Gastroesophageal sphincter (tissue), 3 donors: ENCODE measurements around the gene SHQ1.

Experiments
- EP300 ChIP-seq: sonication (generic); formaldehyde crosslinking; IDR thresholded peaks from one replicate; pipeline ENCODE4 v1.6.1; 2017; ENCODE audit warnings: antibody characterized with exemption, mild to moderate bottlenecking
- POLR2A ChIP-seq, 2 donors: fragments of 450-650 bp; IDR thresholded peaks; one replicate each; pipeline ENCODE4 v1.6.1; 2017; ENCODE audit warnings: antibody characterized with exemption in 2 of 2, mild to moderate bottlenecking in 2 of 2, moderate library complexity in 1 of 2
- TF ChIP-seq, protein P1 (sequence below), 4 experiments: fragments of 200-600 bp in 2 of 4; fragments of 450-650 bp in 2 of 4; sonication (generic) in 1 of 4; IDR thresholded peaks; one replicate each; pipeline ENCODE4 v1.5.1; 2017 to 2019; ENCODE audit warnings: antibody characterized with exemption in 4 of 4, mild to moderate bottlenecking in 2 of 4, moderate library complexity in 2 of 4

DNA sequence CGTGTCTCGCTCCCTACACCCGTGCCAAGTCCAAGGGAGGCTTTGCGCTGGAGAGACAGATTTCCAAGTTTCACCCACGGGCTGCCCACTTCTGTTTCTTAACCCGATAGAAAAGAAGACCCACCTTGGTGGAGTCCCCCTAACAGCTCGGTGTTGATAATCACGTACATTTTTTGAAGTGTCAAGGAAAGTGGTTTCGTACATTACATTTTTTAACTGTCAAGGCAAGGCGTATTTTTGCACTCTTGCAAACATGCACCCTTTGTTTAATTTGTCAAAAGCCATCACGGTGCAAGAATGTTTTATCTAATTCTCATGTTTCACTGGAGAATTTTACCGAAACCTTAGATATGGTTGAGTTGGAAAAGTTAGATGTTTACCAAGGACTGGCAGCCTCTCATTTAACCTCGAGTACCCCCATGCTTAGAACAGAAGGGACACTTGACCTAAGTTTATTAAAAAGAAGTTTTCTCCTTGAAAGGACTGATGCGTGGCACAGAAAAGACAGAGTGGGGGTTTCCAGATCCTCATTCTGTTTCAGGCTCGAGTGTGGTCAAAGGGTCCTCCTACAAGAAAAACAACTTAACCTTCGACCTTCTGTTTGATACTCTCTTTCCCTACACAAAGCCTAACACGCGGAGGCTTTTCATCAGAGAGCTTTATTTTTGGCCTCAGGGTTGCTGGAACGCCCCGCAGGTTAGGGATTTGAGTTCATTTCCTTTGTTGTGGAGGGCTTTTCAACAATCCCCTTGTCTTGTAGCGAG lies 40.5 kb upstream of the SHQ1 start:
- TF ChIP-seq, protein P1, sequence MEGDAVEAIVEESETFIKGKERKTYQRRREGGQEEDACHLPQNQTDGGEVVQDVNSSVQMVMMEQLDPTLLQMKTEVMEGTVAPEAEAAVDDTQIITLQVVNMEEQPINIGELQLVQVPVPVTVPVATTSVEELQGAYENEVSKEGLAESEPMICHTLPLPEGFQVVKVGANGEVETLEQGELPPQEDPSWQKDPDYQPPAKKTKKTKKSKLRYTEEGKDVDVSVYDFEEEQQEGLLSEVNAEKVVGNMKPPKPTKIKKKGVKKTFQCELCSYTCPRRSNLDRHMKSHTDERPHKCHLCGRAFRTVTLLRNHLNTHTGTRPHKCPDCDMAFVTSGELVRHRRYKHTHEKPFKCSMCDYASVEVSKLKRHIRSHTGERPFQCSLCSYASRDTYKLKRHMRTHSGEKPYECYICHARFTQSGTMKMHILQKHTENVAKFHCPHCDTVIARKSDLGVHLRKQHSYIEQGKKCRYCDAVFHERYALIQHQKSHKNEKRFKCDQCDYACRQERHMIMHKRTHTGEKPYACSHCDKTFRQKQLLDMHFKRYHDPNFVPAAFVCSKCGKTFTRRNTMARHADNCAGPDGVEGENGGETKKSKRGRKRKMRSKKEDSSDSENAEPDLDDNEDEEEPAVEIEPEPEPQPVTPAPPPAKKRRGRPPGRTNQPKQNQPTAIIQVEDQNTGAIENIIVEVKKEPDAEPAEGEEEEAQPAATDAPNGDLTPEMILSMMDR (IDR thresholded peaks at IDR 0.05): no peak
- TF ChIP-seq POLR2A (IDR thresholded peaks at IDR 0.05): no peak
- TF ChIP-seq EP300: no peak
